WTC11 (cell line): ENCODE data around the gene ZNF423.

Experiments used
- ETV6 ChIP-seq: sonication (generic); formaldehyde crosslinking; IDR thresholded peaks from 2 replicates; pipeline ENCODE4 v1.8.1; 2022; ENCODE audit warnings: mild to moderate bottlenecking, missing genetic modification reagents
- JUN ChIP-seq: sonication (generic); formaldehyde crosslinking; IDR thresholded peaks from 2 replicates; pipeline ENCODE4 v1.8.0; 2023; ENCODE audit warnings: mild to moderate bottlenecking, missing genetic modification reagents
- NFYB ChIP-seq: sonication (generic); formaldehyde crosslinking; conservative IDR thresholded peaks from 2 replicates; pipeline ENCODE4 v1.8.0; 2022; ENCODE audit warnings: low read depth, missing genetic modification reagents
- TEAD1 ChIP-seq: sonication (generic); formaldehyde crosslinking; IDR thresholded peaks from 2 replicates; pipeline ENCODE4 v1.8.0; 2022; ENCODE audit warnings: mild to moderate bottlenecking, missing genetic modification reagents
- ZNF416 ChIP-seq: fragments of 250-450 bp; sonication (Bioruptor Pico); IDR thresholded peaks from 2 replicates; pipeline ENCODE4 v1.9.0; 2021; ENCODE audit warnings: mild to moderate bottlenecking, inconsistent platforms
- TF ChIP-seq, protein P1 (sequence below): fragments of 200-600 bp; IDR thresholded peaks from 2 replicates; pipeline ENCODE4 v1.8.0; 2022; ENCODE audit warnings: antibody characterized with exemption
- TF ChIP-seq, protein P2 (sequence below): sonication (generic); formaldehyde crosslinking; IDR thresholded peaks from 2 replicates; pipeline ENCODE4 v1.8.1; 2023; ENCODE audit warnings: mild to moderate bottlenecking, missing genetic modification reagents
- TF ChIP-seq, protein P3 (sequence below): sonication (generic); formaldehyde crosslinking; IDR thresholded peaks from 2 replicates; pipeline ENCODE4 v1.8.1; 2023; ENCODE audit warnings: mild to moderate bottlenecking, missing genetic modification reagents, moderate library complexity
- TF ChIP-seq, protein P4 (sequence below): sonication (generic); formaldehyde crosslinking; IDR thresholded peaks from 2 replicates; pipeline ENCODE4 v1.8.0; 2022; ENCODE audit warnings: mild to moderate bottlenecking, missing genetic modification reagents

DNA sequence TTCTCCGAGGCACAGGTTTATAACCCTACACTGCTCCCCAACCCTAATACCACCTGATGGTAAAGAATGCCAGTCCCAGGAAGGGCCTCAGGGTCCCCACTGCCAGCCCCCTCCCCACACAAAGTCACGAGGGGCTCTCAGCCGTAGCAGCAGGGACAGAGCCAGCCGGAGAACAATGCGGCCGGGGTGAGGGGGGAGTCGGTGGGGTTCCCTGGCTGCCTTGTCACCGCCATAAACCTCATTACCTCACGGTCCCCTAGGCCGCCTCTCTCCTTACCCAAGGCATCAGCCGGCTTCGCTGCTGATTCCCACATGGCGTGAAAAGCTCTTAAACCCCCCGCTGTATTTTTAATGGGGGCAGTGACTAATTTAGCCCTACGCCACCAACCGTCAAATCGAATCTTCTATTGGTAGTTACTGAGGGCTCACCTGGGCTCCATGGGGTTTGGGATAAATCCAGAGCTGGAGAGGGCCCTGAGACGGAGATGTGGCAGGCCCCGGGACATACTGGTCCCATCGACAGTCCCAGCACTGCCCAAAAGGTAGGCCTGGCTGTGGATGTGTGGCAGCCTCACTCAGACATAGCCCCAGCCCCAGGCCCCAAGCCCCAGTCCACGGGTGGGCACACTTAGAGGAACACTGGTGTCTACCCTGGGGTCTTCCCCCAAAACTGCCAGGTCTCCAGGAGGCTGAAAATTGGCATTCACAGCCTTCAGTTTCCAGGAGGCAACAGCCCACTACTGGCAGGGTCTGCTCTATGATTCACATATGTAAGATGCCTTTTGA, 367.0 kb downstream of the ZNF423 start:
- TF ChIP-seq, protein P1, sequence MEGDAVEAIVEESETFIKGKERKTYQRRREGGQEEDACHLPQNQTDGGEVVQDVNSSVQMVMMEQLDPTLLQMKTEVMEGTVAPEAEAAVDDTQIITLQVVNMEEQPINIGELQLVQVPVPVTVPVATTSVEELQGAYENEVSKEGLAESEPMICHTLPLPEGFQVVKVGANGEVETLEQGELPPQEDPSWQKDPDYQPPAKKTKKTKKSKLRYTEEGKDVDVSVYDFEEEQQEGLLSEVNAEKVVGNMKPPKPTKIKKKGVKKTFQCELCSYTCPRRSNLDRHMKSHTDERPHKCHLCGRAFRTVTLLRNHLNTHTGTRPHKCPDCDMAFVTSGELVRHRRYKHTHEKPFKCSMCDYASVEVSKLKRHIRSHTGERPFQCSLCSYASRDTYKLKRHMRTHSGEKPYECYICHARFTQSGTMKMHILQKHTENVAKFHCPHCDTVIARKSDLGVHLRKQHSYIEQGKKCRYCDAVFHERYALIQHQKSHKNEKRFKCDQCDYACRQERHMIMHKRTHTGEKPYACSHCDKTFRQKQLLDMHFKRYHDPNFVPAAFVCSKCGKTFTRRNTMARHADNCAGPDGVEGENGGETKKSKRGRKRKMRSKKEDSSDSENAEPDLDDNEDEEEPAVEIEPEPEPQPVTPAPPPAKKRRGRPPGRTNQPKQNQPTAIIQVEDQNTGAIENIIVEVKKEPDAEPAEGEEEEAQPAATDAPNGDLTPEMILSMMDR, result no peak
- TF ChIP-seq, protein P2, sequence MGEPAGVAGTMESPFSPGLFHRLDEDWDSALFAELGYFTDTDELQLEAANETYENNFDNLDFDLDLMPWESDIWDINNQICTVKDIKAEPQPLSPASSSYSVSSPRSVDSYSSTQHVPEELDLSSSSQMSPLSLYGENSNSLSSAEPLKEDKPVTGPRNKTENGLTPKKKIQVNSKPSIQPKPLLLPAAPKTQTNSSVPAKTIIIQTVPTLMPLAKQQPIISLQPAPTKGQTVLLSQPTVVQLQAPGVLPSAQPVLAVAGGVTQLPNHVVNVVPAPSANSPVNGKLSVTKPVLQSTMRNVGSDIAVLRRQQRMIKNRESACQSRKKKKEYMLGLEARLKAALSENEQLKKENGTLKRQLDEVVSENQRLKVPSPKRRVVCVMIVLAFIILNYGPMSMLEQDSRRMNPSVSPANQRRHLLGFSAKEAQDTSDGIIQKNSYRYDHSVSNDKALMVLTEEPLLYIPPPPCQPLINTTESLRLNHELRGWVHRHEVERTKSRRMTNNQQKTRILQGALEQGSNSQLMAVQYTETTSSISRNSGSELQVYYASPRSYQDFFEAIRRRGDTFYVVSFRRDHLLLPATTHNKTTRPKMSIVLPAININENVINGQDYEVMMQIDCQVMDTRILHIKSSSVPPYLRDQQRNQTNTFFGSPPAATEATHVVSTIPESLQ, result no peak
- TF ChIP-seq JUN (CRISPR knock-in tag) (no peak), ZNF416 (CRISPR knock-in tag) (no peak), ETV6 (CRISPR knock-in tag) (no peak), TEAD1 (no peak), NFYB (CRISPR knock-in tag) (no peak)
- TF ChIP-seq, protein P3, sequence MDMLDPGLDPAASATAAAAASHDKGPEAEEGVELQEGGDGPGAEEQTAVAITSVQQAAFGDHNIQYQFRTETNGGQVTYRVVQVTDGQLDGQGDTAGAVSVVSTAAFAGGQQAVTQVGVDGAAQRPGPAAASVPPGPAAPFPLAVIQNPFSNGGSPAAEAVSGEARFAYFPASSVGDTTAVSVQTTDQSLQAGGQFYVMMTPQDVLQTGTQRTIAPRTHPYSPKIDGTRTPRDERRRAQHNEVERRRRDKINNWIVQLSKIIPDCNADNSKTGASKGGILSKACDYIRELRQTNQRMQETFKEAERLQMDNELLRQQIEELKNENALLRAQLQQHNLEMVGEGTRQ (CRISPR knock-in tag), result no peak
- TF ChIP-seq, protein P4, sequence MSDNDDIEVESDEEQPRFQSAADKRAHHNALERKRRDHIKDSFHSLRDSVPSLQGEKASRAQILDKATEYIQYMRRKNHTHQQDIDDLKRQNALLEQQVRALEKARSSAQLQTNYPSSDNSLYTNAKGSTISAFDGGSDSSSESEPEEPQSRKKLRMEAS (CRISPR knock-in tag), result no peak
